KMS-11 (cell line): Measurements from ENCODE around the gene DLEU7.

Experiments used
- H2AFZ ChIP-seq: fragments of 200-600 bp; sonication (generic); 2 replicates; pipeline ENCODE4 v1.6.1; 2016; ENCODE audit warnings: antibody characterized with exemption, mixed run types, low read depth
- H3K27ac ChIP-seq: fragments of 200-600 bp; sonication (generic); 2 replicates; pipeline ENCODE4 v1.6.1; 2016; ENCODE audit warnings: mild to moderate bottlenecking, mixed run types
- H3K27me3 ChIP-seq: fragments of 200-600 bp; sonication (generic); 2 replicates; pipeline ENCODE4 v1.6.1; 2017; ENCODE audit warnings: mild to moderate bottlenecking, low read depth, mixed run types, moderate library complexity; ENCODE audit not compliant: insufficient read depth
- H3K36me3 ChIP-seq: fragments of 200-600 bp; sonication (generic); 2 replicates; pipeline ENCODE4 v1.6.1; 2017; ENCODE audit warnings: mild to moderate bottlenecking, mixed run types; ENCODE audit not compliant: insufficient read depth
- H3K4me1 ChIP-seq: fragments of 200-600 bp; sonication (generic); 2 replicates; pipeline ENCODE4 v1.6.1; 2016; ENCODE audit warnings: mild to moderate bottlenecking, low read depth, mixed run types; ENCODE audit not compliant: poor library complexity, severe bottlenecking
- H3K4me2 ChIP-seq: fragments of 200-600 bp; sonication (generic); 2 replicates; pipeline ENCODE4 v1.7.0; 2016; ENCODE audit warnings: mild to moderate bottlenecking, mixed run types
- H3K4me3 ChIP-seq: fragments of 200-600 bp; sonication (generic); IDR thresholded peaks from 2 replicates; pipeline ENCODE4 v1.6.1; 2017; ENCODE audit warnings: low read depth, low read length, mixed read lengths; ENCODE audit not compliant: insufficient read depth
- H3K79me2 ChIP-seq: fragments of 200-600 bp; sonication (generic); 2 replicates; pipeline ENCODE4 v1.6.1; 2016; ENCODE audit warnings: low read depth, mixed run types; ENCODE audit not compliant: insufficient read depth
- H3K9ac ChIP-seq: fragments of 200-600 bp; sonication (generic); 2 replicates; pipeline ENCODE4 v1.6.1; 2016; ENCODE audit warnings: mild to moderate bottlenecking, mixed run types
- H4K20me1 ChIP-seq: fragments of 200-600 bp; sonication (generic); 2 replicates; pipeline ENCODE4 v1.6.1; 2016; ENCODE audit warnings: mild to moderate bottlenecking, mixed run types; ENCODE audit not compliant: insufficient read depth
- CTCF ChIP-seq: fragments of 200-600 bp; sonication (generic); conservative IDR thresholded peaks from 2 replicates; pipeline ENCODE4 v1.6.1; 2017; ENCODE audit warnings: low read depth, mild to moderate bottlenecking, antibody characterized with exemption, low read length, moderate library complexity, mixed read lengths

The DLEU7 gene

GRCh38 chr13:50882816-50883435, 39.4 kb upstream of the DLEU7 start:
- Histone ChIP-seq H3K36me3 (no peaks in the 10 kb centered on the region), H3K27me3 (no peaks in the 10 kb centered on the region), H4K20me1 (no peaks in the 10 kb centered on the region), H3K79me2 (no peaks in the 10 kb centered on the region), H3K4me1 (no peaks in the 10 kb centered on the region), H3K4me2 (no peak overlapping the region), H3K9ac (no peak overlapping the region), H3K4me3 (no peak overlapping the region), H3K27ac (no peak overlapping the region), H2AFZ (no peak overlapping the region)
- TF ChIP-seq CTCF = no peak

GRCh38 chr13:50873991-50874390, 30.5 kb upstream of the DLEU7 start:
- H3K36me3 ChIP-seq = no peaks in the 10 kb centered on the region

GRCh38 chr13:50873467-50873866, 30.0 kb upstream of the DLEU7 start:
- Histone ChIP-seq H3K4me2 (no peak overlapping the region), H3K4me1 (peaks cover 19% of the 10 kb centered on the region)
- no peak for TF ChIP-seq CTCF

More at GRCh38 chr13:50873991-50874390, 30.5 kb upstream of the DLEU7 start:
- H3K27ac ChIP-seq = no peak overlapping the region
- H2AFZ ChIP-seq = no peak overlapping the region
- no peak overlapping the region for H3K4me3 ChIP-seq
- peaks cover 19% of the 10 kb centered on the region for H3K4me1 ChIP-seq
- H3K9ac ChIP-seq = no peak overlapping the region
- TF ChIP-seq CTCF = no peak
- no peak overlapping the region for H3K4me2 ChIP-seq
- H3K27me3 ChIP-seq = no peaks in the 10 kb centered on the region
- H3K79me2 ChIP-seq = no peaks in the 10 kb centered on the region
- no peaks in the 10 kb centered on the region for H4K20me1 ChIP-seq

GRCh38 chr13:50871405-50871804, 27.9 kb upstream of the DLEU7 start:
- H3K27ac ChIP-seq = peak overlapping the region; percentile 41; the same call in 1 of the 2 replicates
- no peak overlapping the region for H2AFZ ChIP-seq
- no peak for TF ChIP-seq CTCF
- H3K4me1 ChIP-seq = peaks cover 19% of the 10 kb centered on the region
- no peak overlapping the region for H3K9ac ChIP-seq
- H3K27me3 ChIP-seq = no peaks in the 10 kb centered on the region
- no peaks in the 10 kb centered on the region for H3K79me2 ChIP-seq
- peak overlapping the region; percentile 15; the same call in 1 of the 2 replicates for H3K4me2 ChIP-seq
- no peaks in the 10 kb centered on the region for H3K36me3 ChIP-seq
- no peak overlapping the region for H3K4me3 ChIP-seq
- H4K20me1 ChIP-seq = no peaks in the 10 kb centered on the region

More at GRCh38 chr13:50873467-50873866, 30.0 kb upstream of the DLEU7 start:
- Histone ChIP-seq H3K27me3 (no peaks in the 10 kb centered on the region), H3K4me3 (no peak overlapping the region), H3K27ac (no peak overlapping the region), H4K20me1 (no peaks in the 10 kb centered on the region), H3K36me3 (no peaks in the 10 kb centered on the region), H2AFZ (no peak overlapping the region), H3K79me2 (no peaks in the 10 kb centered on the region), H3K9ac (no peak overlapping the region)
